NCI-H1694 (cell line): ENCODE measurements around the gene SIPA1.

Experiments used
- DNase-seq: peaks from one replicate; lab custom pipeline; 2025; lab: John Stamatoyannopoulos, UW

Gene SIPA1

GRCh38 chr11:65642014-65642671 is 4.2 kb downstream of the SIPA1 start:
- DNase-seq, result no peak

GRCh38 chr11:65643971-65644370 is 6.1 kb downstream of the SIPA1 start:
- no peak for DNase-seq

GRCh38 chr11:65644837-65645236 is 6.9 kb downstream of the SIPA1 start:
- no peak for DNase-seq

GRCh38 chr11:65645710-65646109 is 7.8 kb downstream of the SIPA1 start:
- DNase-seq, result no peak

- no peak for DNase-seq
These were observed 8.5 kb downstream of the SIPA1 start for GRCh38 chr11:65646288-65646957.

GRCh38 chr11:65646958-65647701 is 9.2 kb downstream of the SIPA1 start:
- DNase-seq, result no peak

- DNase-seq, result no peak
These were observed 11.1 kb downstream of the SIPA1 start for GRCh38 chr11:65648997-65649493.

GRCh38 chr11:65649656-65650546 is 12.0 kb downstream of the SIPA1 start:
- DNase-seq, result no peak

- no peak for DNase-seq
These were observed 12.8 kb downstream of the SIPA1 start for GRCh38 chr11:65650547-65651338.

GRCh38 chr11:65651339-65651588 is 13.4 kb downstream of the SIPA1 start:
- no peak for DNase-seq

- no peak for DNase-seq
These were observed 13.9 kb downstream of the SIPA1 start for GRCh38 chr11:65651589-65652510.

GRCh38 chr11:65652511-65653228 is 14.8 kb downstream of the SIPA1 start:
- peak; percentile 58 for DNase-seq

GRCh38 chr11:65653229-65654225 is 15.6 kb downstream of the SIPA1 start:
- DNase-seq, result no peak

GRCh38 chr11:65654375-65655349 is 16.8 kb downstream of the SIPA1 start:
- no peak for DNase-seq

GRCh38 chr11:65655570-65656332 is 17.9 kb downstream of the SIPA1 start:
- no peak for DNase-seq

- DNase-seq, result no peak
These were observed 19.5 kb downstream of the SIPA1 start for GRCh38 chr11:65657426-65657825.
